Stimulated activated CD4-positive, alpha-beta T cell treated with anti-CD3 and anti-CD28 coated beads, TNF-alpha, amount 100 ng/mL, for 1 hour (primary cell): ENCODE measurements around the gene PLXNA4.

ENCODE experiments used
- DNase-seq, 3 donors: peaks; one replicate each; pipeline ENCODE4 v3.0.0-alpha.2; 2020; ENCODE audit warnings: low read depth in 3 of 3, low spot score in 1 of 3

PLXNA4 gene

DNA sequence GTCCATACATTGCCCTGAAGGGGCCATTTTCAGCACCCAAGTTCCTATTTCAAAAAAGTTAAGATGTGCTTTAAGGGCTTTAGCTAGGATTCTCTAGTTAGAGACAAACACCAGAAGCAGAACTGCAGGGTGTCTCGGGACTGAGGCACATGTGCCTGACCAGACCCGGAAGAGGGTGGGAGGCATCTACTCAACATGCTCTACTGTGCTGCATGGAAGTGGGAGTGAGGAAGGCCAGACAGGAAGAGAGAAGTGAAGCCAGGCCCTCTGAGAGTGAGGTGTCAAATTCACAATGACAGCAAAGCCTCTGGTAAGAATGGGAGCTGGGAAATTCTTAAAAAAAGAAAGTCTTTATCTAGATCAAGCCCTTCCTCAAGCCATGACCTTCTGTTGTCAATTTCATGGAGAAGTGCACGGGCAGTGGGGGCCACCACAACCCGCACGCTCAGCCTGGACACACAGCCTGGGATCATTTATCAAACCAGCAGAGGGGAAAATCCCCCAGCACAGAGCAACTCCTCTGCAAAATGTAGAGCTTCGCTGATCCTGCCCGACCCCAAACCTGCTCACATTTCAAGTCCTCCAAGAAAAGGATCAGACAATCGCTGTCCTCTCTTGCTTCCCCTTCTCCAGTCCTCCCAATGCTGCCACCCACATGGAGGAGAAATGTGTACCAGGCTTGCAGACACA lies 38.7 kb downstream of the PLXNA4 start:
- no peak for DNase-seq

DNA sequence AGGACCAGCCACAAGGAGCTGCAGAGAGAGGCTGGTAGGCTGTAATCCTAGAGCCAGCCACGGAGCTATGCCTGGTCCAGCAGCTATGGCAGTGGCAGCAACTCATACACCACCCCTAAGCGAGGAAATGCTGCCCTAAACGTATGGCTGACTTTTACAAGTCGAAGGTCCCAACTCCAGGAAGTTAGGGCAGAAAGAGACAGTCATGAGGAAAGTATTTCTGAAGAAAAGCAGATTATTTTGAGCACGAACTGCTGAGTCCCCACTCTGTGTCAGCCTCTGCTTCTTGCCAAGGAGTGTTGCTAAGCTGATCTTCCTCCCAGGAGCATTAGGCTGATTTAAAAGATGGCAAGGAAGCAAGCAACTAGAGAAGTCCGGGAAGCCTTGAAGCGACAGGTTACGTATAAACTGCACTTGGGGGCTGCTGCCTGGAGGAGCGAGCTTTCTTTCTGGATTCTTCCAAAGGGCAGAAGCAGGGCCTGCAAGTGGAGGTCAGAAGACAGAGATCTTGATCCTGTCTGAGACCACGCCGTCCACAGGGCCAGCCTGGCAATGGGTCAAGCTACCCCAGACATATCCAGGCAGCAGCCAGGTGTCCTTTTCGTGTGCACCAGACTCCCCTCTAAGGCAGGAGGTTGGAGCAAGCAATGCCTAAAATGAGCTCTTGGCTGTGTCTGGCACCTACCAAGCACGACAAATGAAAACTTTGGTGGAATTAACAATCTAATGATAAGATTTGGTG lies 39.4 kb downstream of the PLXNA4 start:
- DNase-seq, result no peak

GRCh38 chr7:132533916-132534315 lies 42.4 kb downstream of the PLXNA4 start:
- no peak for DNase-seq

- no peak for DNase-seq
Measured at GRCh38 chr7:132532281-132532680, 44.0 kb downstream of the PLXNA4 start.

- no peak for DNase-seq
Measured at GRCh38 chr7:132531562-132531961, 44.7 kb downstream of the PLXNA4 start.

DNA sequence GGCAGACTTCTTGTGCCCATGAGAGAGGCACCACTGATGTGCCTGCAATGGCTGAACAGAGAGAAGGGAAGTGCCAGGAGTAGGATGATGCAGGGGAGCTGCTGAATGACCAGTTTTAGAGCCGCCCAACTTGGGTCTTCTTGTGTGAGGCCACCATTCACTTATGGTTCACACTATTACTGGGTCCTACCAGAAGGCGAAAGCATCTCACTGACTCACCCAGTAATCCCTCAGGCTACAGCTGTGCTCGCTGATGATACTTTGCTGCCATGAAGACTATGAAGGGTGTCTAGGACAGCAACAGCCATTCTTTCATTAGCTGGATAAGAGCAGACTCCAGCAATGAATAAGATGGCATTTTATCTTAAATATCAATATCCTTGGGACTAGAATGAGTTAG lies 47.6 kb downstream of the PLXNA4 start:
- no peak for DNase-seq

- no peak for DNase-seq
Measured at GRCh38 chr7:132527467-132528410, 48.5 kb downstream of the PLXNA4 start.

GRCh38 chr7:132526111-132526740 lies 50.0 kb downstream of the PLXNA4 start:
- no peak for DNase-seq

GRCh38 chr7:132521423-132521822 lies 54.8 kb downstream of the PLXNA4 start:
- DNase-seq, result no peak

DNA sequence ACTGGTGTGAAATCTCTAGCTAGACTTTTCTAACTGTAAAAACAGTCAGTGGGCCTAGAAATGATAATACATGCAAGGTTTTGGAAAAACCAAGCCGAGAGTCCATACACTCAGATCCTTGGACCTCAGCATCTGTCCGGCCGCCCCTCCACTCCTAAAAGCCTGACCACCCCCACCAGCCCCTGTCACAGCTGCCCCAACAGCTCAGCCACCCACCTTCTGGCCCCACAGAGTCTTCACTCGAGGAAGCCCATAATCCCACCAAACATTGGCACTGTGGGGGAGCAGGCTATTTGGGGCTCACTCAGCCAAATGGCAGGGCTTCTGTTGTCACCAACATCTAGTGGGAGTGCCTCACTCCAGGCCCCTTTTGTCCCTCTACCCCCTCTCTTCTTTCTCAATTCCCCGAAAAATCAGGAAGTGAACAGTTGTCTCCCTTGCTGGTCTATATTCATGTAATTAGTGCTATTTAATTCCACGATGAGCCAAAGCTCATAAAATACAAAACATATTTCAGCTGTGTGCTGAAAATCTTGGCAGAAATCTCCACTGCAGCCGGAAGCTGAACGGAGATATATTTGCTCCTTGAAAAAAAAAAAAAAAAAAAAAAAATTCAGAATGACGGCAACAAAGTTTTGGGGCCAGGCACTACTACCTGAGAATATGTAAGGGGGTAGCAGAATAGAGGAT lies 55.5 kb downstream of the PLXNA4 start:
- no peak for DNase-seq

GRCh38 chr7:132519936-132520335 lies 56.3 kb downstream of the PLXNA4 start:
- DNase-seq, result no peak

DNA sequence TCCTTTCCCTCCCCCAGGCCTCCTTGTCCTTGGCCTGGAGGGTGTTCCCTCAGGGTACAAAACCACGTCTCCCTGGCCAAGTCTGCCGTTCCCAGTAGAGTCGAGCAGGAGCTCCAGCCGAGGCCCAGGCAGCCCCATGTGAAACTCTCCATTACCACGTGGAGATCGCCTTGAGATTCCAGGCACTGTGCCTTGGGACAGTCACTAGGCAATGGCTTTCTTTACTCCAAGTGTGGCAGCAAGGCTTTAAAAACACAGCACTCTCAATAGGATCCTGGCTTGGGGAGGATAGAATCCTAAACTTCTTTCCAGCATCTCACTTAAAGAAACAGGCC lies 57.5 kb downstream of the PLXNA4 start:
- no peak for DNase-seq

DNA sequence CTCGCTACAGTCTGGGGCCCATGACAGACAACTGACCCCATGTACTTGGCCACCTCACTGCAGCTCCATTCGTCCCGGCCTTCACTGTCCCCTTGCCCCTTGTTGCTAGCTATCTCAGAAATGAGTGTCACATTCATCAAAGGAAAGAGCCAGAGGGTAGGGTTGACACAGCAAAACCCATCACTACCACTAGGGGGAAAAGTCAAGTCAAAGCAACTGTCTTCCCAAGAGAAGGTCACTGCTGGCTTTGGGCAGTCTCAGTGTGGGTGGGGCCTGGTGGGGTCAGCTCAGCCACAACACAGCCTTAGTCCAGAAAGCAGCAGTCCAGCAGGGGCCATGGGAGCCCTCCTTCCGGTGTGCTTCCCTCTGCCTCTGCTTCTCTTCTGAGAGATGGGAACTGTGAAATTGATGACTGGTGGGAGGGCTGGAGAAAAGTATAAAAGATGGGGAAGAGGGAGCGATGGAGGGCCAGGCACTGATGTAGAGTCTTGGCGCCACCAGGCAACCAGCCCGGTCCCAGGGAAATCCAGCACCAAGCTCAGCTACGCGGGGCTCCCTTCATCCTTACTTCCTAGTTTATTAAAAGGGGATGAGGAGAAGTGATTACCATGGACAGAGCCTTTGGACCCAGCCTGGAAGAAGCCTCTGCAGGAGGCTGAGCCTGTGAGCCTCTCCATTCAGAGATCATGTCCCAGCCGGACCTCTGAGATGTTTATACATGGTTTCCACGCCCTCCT lies 58.0 kb downstream of the PLXNA4 start:
- no peak for DNase-seq

GRCh38 chr7:132516042-132516840 lies 60.0 kb downstream of the PLXNA4 start:
- DNase-seq, result no peak

DNA sequence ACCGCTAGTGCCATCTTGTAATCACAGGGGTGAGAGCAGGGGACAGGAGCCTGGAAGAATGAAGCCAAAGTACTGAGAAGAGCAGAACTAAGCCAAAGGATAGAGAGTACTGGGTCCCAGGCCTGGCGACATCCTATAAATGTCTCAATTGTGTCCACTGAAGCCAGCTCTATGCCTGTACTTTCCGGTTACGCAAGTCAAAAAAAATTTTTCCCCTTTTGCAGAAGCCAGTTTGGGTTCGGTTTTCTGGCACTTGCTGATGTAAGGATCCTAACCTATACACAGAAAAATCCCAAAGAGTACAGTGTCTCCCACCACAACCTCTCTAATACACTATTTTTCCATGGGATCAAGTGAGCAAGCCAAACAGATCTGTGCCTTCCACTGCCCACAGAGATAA lies 61.1 kb downstream of the PLXNA4 start:
- DNase-seq, result no peak

DNA sequence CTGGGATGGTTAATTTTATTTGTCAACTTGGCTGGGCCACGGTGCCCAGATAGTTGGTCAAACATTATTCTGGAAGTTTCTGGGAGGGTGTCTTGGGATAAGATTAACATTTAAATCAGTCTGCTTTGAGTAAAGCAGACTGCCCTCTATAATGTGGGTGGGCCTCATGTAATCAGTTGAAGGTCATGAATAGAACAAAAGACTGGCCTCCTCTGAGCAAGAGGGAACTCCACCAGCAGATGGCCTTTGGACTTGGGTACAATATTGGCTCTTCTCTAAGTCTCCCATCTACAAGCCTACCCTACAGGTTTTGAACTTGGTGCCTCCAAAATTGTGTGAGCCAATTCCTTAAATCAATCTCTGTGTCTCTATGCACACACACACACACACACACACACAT lies 61.8 kb downstream of the PLXNA4 start:
- DNase-seq, result no peak

DNA sequence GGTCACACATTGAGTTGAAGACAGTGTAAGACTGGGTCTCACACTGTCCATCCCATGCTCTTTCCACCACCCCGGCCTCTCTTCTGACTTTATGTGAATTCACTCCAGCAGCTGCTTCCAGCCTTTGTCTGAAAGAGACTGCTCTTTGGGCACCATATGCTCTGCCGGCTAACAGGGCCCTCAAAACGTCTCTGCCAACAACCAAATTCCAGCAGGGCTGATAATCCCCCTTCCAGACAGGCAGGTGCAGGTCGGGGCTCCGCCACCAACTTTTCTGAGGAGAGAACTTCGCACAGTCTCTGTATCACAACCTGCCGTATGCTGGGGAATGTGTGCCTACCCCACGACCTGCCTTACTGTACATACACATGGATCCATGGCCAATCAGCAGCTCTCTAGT lies 64.3 kb downstream of the PLXNA4 start:
- DNase-seq, result no peak

DNA sequence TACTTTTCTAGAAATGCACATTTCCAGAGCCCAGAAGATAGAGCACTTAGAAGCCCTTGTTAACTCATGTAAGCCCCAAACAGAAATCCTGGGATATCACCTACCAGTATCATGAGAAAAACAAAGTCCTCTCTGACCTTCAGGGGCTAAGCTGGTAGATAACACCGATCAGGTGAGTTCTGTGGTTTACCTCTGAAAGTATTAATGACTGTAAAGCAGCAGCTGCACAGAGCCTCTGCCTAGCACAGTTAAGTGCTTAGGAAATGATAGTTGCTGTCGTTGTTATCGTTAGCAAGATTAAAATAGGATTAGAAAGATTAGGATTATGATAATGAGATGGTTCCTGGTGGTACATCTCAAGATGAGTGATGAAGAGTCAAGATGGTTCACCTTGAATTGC lies 64.9 kb downstream of the PLXNA4 start:
- DNase-seq, result no peak

GRCh38 chr7:132509643-132510042 lies 66.6 kb downstream of the PLXNA4 start:
- DNase-seq, result no peak
